H54 (cell line): ENCODE measurements around the gene CD9.

Experiments
- DNase-seq: peaks from one replicate; pipeline ENCODE4 v3.0.0; 2011; ENCODE audit warnings: low spot score, mixed read lengths; ENCODE audit not compliant: insufficient read length
- FAIRE-seq: peaks from 3 replicates; lab custom pipeline; 2011; peaks lifted over from hg19 to GRCh38; lab: Jason Lieb, UNC
- POLR2A ChIP-seq: IDR thresholded peaks from 2 replicates; pipeline ENCODE4 v1.6.1; 2011; ENCODE audit warnings: low read depth, mild to moderate bottlenecking, low read length

The CD9 gene

DNA sequence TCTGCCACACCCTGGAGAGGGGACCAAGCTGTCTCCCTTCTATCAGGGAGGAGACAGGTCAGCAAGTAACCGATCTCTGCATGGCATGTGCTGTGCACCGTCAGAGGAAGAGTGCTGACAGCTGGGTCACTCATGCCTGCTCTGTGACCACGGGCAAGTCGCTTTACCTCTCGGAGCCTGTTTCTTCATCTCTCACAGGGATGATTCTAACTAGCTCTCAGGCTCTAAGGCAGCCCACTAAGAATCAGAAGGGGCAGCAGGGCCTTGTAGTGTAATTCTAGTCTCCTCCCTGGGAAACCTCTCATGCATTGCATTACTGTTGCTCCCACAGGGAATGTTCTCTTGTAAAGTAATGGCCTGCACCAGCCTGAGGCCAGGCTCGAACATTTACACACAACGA is 11.9 kb downstream of the CD9 start:
- FAIRE-seq (no peak), DNase-seq (no peak)
- TF ChIP-seq POLR2A: no peak

DNA sequence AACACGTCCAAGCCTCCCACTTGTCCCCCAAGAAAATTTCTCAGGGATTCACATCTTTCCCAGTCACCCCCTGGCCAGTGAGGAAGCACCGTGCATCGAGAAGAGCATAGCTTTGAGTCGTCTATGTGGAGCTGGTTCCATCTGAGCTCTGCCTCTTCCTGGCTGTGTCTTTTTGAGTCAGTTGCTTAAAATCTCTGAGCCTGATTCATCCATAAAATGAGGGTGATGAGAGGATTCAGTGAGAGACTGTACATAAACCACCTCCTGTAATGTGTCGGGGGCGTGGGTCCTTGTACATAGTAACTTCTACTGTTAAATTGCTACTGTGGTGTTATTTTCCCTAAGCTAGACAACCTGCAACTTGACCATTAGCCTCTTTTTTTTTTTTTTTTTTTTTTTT is 13.8 kb downstream of the CD9 start:
- DNase-seq (no peak), FAIRE-seq (no peak)
- no peak for TF ChIP-seq POLR2A

GRCh38 chr12:6214633-6215032 is 14.4 kb downstream of the CD9 start:
- DNase-seq (no peak), FAIRE-seq (no peak)
- no peak for TF ChIP-seq POLR2A

DNA sequence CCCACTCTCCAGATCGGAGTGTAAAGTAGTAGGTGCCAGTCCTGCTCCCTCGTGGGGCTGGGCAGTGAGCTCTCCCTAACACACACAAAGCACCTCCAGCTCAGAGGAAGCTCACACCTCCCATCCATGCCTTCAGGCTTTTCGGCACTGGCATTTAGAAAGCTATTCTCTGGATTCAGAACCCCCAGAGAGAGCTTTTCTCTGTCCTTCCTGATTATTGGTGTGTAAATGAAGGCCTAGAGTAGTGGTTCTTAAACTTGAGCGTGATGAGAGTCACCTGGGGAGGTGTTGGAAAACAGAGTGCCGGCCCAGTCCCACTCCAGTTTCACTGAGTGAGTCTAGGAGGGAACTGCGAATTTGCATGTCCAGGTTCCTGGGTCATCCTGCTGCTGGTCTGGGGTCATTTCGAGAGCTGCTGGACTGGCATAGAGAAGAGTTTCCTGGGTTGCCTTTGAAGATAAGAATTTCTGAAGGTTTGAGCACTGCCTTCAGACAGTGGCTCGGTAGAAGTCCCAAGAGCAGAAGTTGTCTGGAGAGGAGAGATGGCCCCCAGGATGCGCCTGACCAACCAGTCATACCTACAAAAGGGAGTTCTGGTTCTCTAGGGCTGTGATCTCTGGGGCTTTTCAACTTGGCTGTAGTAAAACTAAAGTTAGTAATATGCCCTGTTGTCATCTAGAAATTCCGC is 15.1 kb downstream of the CD9 start:
- no peak for TF ChIP-seq POLR2A
- FAIRE-seq (no peak), DNase-seq (no peak)

GRCh38 chr12:6215932-6216494 is 15.8 kb downstream of the CD9 start:
- DNase-seq (peak; percentile 95), FAIRE-seq (peak; percentile 80)
- 0 out of 2 replicates have a peak, but pooled peaks have one; percentile 17 for TF ChIP-seq POLR2A

DNA sequence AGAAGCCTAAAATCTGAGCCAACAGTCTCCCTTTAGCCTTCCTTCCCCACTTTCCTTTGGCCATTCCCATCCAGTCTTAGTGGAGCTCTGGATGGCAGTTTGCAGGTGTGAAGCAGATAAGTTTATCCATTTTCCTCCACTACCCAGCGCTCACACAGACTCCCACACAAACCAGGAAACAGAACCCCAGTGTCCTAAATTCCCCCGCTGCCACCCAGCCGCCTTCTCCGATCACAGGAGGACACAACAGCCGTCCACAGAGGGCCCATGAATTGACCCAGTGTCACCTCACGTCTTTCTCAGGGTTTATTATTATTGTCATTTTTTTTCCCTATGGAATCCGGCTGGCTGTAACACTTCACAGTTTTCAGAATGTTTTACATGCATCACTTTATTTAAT is 16.4 kb downstream of the CD9 start:
- no peak for FAIRE-seq
- DNase-seq: no peak
- TF ChIP-seq POLR2A: no peak

GRCh38 chr12:6218347-6218925 is 18.2 kb downstream of the CD9 start:
- DNase-seq (no peak), FAIRE-seq (no peak)
- no peak for TF ChIP-seq POLR2A

DNA sequence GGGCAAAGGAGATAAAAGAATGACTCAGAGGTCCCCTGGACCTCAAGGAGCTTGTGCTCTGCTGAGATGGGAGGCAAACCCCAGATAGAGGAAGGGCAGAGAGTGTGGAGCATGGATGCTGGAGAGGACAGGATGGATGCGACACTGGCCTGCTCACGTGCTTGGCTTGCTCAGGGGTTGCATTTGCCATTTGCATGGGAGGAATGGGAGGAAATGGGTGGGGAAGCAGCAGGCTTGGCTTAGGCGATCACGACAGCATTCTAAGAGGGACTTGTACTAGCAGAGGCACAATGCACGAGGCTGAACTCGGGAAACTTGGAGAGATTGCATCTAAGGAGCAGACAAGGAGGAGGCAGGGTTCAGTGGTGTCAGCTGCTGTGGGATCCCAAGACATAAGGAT is 19.8 kb downstream of the CD9 start:
- TF ChIP-seq POLR2A: no peak
- DNase-seq: no peak
- FAIRE-seq: no peak

DNA sequence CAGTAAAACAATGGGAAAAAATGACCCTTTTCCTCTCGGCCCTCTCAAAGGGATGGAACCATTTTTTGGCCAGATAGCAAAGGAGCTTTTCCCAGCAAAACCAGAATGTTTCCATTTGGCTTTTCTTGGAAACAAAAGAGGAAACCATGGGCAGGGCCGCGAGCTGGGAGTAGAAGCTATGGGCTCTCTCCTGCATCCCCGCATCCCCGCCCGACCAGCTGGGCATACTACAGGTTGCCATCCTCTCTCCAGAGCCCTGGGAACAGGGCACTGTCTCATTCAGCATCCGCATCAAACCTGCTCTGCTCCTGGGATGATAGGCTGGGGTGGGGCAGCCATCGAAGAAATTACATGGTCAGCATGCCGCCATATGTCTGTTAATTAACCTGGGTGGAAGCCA is 20.9 kb downstream of the CD9 start:
- DNase-seq: no peak
- FAIRE-seq: no peak
- TF ChIP-seq POLR2A: no peak

DNA sequence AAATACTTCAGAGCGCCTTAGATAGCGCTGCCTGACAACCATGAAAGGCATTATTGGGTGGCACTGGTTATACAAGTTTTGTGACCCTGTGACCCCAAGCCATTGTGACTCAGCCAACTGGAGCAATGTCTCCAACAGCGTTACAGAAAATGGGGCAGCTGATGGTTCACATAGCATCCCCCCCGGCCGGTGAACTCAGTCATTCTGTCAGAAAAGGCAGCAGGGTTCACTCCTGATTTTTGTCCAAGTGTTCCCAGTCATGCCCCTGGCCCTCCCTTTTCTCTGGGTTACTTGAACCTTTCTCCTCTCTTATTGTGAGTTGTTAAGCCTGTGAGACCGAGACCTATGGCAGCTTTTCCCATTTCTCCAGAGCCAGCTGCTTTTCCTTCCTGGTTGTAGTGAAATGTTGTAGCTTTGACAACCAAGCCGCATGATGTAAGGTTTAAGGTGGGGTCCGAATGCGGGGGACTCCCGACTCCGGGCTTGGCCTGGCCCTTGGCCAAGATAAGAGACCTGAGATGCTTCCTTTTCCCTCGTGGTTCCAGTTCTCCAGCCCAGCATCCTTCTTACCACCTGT is 22.0 kb downstream of the CD9 start:
- TF ChIP-seq POLR2A: no peak
- no peak for FAIRE-seq
- no peak for DNase-seq

DNA sequence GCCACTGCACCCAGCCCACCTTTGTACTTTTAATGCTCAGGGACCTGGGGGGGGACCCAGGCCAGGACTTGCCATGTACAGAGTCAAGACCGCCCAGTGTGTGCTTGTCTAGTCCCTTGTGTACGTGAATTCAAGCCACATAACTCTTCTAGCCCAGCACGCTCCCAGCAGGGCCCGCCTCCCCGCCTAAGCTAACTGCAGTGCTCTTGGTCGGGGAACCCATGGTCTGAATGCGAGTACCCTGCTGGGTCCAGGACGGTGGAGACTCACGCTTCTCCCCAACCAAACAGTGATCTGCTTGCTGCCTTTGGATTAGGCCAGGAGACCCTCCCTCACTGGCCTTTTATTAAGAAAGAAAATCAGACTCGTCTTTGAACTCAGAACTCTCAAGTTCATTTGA is 23.3 kb downstream of the CD9 start:
- no peak for DNase-seq
- no peak for FAIRE-seq
- no peak for TF ChIP-seq POLR2A

- FAIRE-seq: no peak
- DNase-seq: peak; percentile 86
- TF ChIP-seq POLR2A: no peak
These were observed 24.4 kb downstream of the CD9 start for GRCh38 chr12:6224550-6224949.

DNA sequence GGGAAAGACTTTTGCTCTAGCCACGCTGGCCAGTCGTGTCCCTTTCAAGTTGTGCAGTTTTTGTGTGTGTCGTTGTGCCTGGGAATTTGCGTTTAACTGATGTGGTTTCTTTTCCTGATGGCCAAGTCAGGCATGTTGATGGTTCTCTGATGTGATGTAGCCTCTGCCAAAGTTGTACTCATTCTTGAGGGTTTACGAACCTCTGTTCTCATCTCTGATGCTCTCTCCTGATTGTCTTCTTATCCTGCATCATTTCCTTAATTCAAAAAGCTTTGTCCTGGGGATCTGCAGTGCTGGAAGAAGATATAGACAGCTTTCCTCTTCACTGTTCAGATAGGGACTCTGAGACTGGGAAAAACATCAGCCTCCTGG is 25.4 kb downstream of the CD9 start:
- FAIRE-seq (no peak), DNase-seq (no peak)
- TF ChIP-seq POLR2A: no peak

DNA sequence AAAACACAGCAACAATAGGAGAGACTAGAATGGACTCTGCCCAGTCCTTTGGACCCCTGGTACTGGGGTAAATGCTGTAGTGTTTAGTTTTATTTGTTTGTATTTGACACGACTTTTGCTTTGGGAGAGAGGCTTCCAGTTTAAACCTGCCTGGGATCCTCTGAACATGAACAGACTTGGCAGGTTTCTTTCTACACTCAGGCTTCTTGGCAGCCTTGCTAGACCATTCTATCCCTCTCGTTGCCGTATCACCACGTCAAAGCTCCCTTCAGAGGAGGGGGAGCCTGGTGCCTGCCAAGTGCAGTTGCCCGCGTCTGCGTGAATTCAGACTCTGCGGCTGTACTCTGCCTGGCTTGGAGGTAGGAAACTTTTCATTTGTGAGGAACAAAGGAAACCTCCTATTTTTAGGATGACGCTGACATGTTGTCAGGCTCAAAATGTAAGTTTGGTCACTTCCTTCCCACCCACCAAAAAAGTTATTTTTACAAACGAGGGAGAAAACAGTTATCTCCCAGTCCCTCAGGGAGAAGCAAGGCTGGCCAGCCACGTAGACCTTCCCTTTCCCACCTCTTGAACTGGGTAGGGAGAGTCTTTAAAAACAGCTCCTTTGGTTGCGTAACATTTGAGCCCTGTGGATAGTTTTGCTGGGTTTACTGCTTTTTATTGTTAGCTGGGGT is 25.9 kb downstream of the CD9 start:
- FAIRE-seq: no peak
- TF ChIP-seq POLR2A: no peak

DNA sequence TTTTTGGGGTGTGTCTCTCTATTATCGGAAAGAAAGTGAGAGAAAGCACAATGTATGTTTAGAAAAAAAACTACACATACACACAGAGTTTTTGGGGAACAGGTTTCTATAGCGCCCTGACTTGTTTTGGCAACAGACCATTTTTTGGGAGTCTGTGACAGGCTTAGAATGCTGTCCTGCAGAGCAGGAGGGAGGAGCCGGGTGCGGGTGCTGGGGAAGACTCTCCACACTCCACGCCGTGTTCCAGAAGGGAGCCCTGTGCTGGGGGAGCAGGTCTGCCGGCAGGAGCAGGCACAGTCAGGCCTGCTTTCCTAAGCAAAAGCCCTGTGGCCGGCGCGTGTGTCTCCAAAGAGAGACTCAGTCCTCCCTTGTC is 26.5 kb downstream of the CD9 start:
- FAIRE-seq (no peak), DNase-seq (no peak)
- TF ChIP-seq POLR2A: no peak

More for the DNA sequence above, 25.9 kb downstream of the CD9 start:
- DNase-seq: no peak
